ENCODE results near the gene POU2F1.
A peak's percentile ranks its signal among the peaks of the same experiment; 100 is the strongest.

Gene POU2F1

GRCh38 chr1:167373986-167374385 lies 153.3 kb downstream of the POU2F1 start:
- no peak for TF ChIP-seq CTCF (IDR thresholded peaks at IDR 0.05)
- Mint-ChIP-seq H3K27ac (peak overlapping the region; percentile 84), H3K9me3 (no peaks in the 10 kb centered on the region), H3K27me3 (ENCODE audit: low read depth, poor library complexity) (no peaks in the 10 kb centered on the region), H3K4me3 (no peak overlapping the region), H3K4me1 (no peaks in the 10 kb centered on the region), H3K36me3 (ENCODE audit: low read depth) (peaks cover 51% of the 10 kb centered on the region)
- no peak for DNase-seq

GRCh38 chr1:167375949-167376348 lies 155.3 kb downstream of the POU2F1 start:
- no peaks in the 10 kb centered on the region for H3K9me3 Mint-ChIP-seq
- DNase-seq: no peak
- peaks cover 69% of the 10 kb centered on the region for H3K36me3 Mint-ChIP-seq (ENCODE audit: low read depth)
- no peak overlapping the region for H3K4me3 Mint-ChIP-seq
- H3K27ac Mint-ChIP-seq: no peak overlapping the region
- TF ChIP-seq CTCF (IDR thresholded peaks at IDR 0.05): no peak
- H3K27me3 Mint-ChIP-seq (ENCODE audit: low read depth, poor library complexity): no peaks in the 10 kb centered on the region
- no peaks in the 10 kb centered on the region for H3K4me1 Mint-ChIP-seq

GRCh38 chr1:167387251-167387910 lies 166.7 kb downstream of the POU2F1 start:
- peaks cover 53% of the 10 kb centered on the region for H3K36me3 Mint-ChIP-seq (ENCODE audit: low read depth)
- H3K4me1 Mint-ChIP-seq: no peaks in the 10 kb centered on the region
- H3K27ac Mint-ChIP-seq: peak overlapping the region; percentile 34
- H3K4me3 Mint-ChIP-seq: no peak overlapping the region
- no peak for TF ChIP-seq CTCF (IDR thresholded peaks at IDR 0.05)
- no peaks in the 10 kb centered on the region for H3K27me3 Mint-ChIP-seq (ENCODE audit: low read depth, poor library complexity)
- H3K9me3 Mint-ChIP-seq: no peaks in the 10 kb centered on the region
- no peak for DNase-seq

- DNase-seq: no peak
- Mint-ChIP-seq H3K27ac (no peak overlapping the region), H3K27me3 (ENCODE audit: low read depth, poor library complexity) (no peaks in the 10 kb centered on the region), H3K4me1 (no peaks in the 10 kb centered on the region), H3K4me3 (no peak overlapping the region), H3K9me3 (no peaks in the 10 kb centered on the region), H3K36me3 (ENCODE audit: low read depth) (peaks cover 44% of the 10 kb centered on the region)
- no peak for TF ChIP-seq CTCF (IDR thresholded peaks at IDR 0.05)
Measured at GRCh38 chr1:167388976-167389375, 168.3 kb downstream of the POU2F1 start.

GRCh38 chr1:167392200-167392696 lies 171.6 kb downstream of the POU2F1 start:
- Mint-ChIP-seq H3K9me3 (no peaks in the 10 kb centered on the region), H3K4me1 (no peaks in the 10 kb centered on the region), H3K27me3 (ENCODE audit: low read depth, poor library complexity) (no peaks in the 10 kb centered on the region), H3K4me3 (no peak overlapping the region), H3K36me3 (ENCODE audit: low read depth) (peaks cover 21% of the 10 kb centered on the region), H3K27ac (no peak overlapping the region)
- no peak for DNase-seq
- no peak for TF ChIP-seq CTCF (IDR thresholded peaks at IDR 0.05)

GRCh38 chr1:167400359-167400953 lies 179.8 kb downstream of the POU2F1 start:
- H3K9me3 Mint-ChIP-seq: no peaks in the 10 kb centered on the region
- H3K27ac Mint-ChIP-seq: peak overlapping the region; percentile 29
- H3K4me1 Mint-ChIP-seq: no peaks in the 10 kb centered on the region
- DNase-seq: no peak
- no peak overlapping the region for H3K4me3 Mint-ChIP-seq
- H3K36me3 Mint-ChIP-seq (ENCODE audit: low read depth): peaks cover 59% of the 10 kb centered on the region
- no peaks in the 10 kb centered on the region for H3K27me3 Mint-ChIP-seq (ENCODE audit: low read depth, poor library complexity)
- no peak for TF ChIP-seq CTCF (IDR thresholded peaks at IDR 0.05)

All from nephron progenitor cell (in vitro differentiated cells).